ENCODE data around the gene FOXP1. TPM values are rescaled to one million over a fixed set of nuclear protein-coding genes. Genes with fewer than 3 reads are reported as not detected.
A peak's percentile ranks its signal among the peaks of the same experiment; 100 is the strongest.

FOXP1 gene
- total RNA-seq, 1 donor from 2014 or later, result 41.2 TPM

- H3K27ac ChIP-seq (replicated peaks), result peak overlapping the region; percentile 96
- no peaks in the 10 kb centered on the region for H3K9me3 ChIP-seq (replicated peaks)
- H3K4me3 ChIP-seq, result no peak overlapping the region
- no peak for DNase-seq
- H3K27me3 ChIP-seq (ENCODE audit: low read depth), result no peaks in the 10 kb centered on the region
- TF ChIP-seq, protein P1, sequence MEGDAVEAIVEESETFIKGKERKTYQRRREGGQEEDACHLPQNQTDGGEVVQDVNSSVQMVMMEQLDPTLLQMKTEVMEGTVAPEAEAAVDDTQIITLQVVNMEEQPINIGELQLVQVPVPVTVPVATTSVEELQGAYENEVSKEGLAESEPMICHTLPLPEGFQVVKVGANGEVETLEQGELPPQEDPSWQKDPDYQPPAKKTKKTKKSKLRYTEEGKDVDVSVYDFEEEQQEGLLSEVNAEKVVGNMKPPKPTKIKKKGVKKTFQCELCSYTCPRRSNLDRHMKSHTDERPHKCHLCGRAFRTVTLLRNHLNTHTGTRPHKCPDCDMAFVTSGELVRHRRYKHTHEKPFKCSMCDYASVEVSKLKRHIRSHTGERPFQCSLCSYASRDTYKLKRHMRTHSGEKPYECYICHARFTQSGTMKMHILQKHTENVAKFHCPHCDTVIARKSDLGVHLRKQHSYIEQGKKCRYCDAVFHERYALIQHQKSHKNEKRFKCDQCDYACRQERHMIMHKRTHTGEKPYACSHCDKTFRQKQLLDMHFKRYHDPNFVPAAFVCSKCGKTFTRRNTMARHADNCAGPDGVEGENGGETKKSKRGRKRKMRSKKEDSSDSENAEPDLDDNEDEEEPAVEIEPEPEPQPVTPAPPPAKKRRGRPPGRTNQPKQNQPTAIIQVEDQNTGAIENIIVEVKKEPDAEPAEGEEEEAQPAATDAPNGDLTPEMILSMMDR (IDR thresholded peaks at IDR 0.05; ENCODE audit: borderline replicate concordance), result no peak
- peaks cover 16% of the 10 kb centered on the region for H3K36me3 ChIP-seq
- H3K4me1 ChIP-seq, result peaks cover 100% of the 10 kb centered on the region
- intact Hi-C loops (cut with micrococcal nuclease), result no loop called here
Observed at GRCh38 chr3:71053495-71053894, 530.0 kb downstream of the FOXP1 start.

- no peaks in the 10 kb centered on the region for H3K27me3 ChIP-seq (ENCODE audit: low read depth)
- H3K36me3 ChIP-seq, result peaks cover 16% of the 10 kb centered on the region
- TF ChIP-seq, protein P1 (IDR thresholded peaks at IDR 0.05; ENCODE audit: borderline replicate concordance), result no peak
- peaks cover 100% of the 10 kb centered on the region for H3K4me1 ChIP-seq
- DNase-seq, result no peak
- peak overlapping the region; percentile 96 for H3K27ac ChIP-seq (replicated peaks)
- intact Hi-C loops (cut with micrococcal nuclease), result no loop called here
- no peaks in the 10 kb centered on the region for H3K9me3 ChIP-seq (replicated peaks)
- no peak overlapping the region for H3K4me3 ChIP-seq
Observed at GRCh38 chr3:71052716-71053115, 530.8 kb downstream of the FOXP1 start.

GRCh38 chr3:71051893-71052687 is 531.4 kb downstream of the FOXP1 start:
- intact Hi-C loops (cut with micrococcal nuclease), result no loop called here
- DNase-seq, result no peak
- Histone ChIP-seq H3K4me3 (no peak overlapping the region), H3K27ac (replicated peaks) (peak overlapping the region; percentile 96), H3K36me3 (peaks cover 16% of the 10 kb centered on the region), H3K27me3 (ENCODE audit: low read depth) (no peaks in the 10 kb centered on the region), H3K9me3 (replicated peaks) (no peaks in the 10 kb centered on the region), H3K4me1 (peaks cover 98% of the 10 kb centered on the region)
- TF ChIP-seq, protein P1 (IDR thresholded peaks at IDR 0.05; ENCODE audit: borderline replicate concordance), result no peak

DNA sequence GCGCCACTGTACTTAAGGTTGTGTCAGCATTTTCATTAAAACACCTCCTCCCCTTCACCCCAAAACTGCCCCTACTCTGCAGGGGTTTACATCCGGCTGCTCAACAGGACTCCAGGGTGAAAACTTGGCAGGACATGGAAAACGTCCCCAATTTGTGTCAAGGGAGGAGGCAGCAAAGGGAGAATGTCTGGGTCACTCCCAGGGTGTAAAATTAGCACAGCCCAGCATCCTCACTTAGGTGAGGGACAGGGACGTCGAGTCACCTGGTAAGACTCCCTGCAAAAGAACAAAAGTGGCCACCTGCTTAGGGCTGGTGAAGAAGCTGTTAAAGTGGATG is 532.3 kb downstream of the FOXP1 start:
- Histone ChIP-seq H3K9me3 (replicated peaks) (no peaks in the 10 kb centered on the region), H3K36me3 (peaks cover 20% of the 10 kb centered on the region), H3K27me3 (ENCODE audit: low read depth) (no peaks in the 10 kb centered on the region), H3K4me1 (peaks cover 98% of the 10 kb centered on the region), H3K27ac (replicated peaks) (peak overlapping the region; percentile 96), H3K4me3 (no peak overlapping the region)
- DNase-seq, result no peak
- intact Hi-C loops (cut with micrococcal nuclease), result no loop called here
- TF ChIP-seq, protein P1 (IDR thresholded peaks at IDR 0.05; ENCODE audit: borderline replicate concordance), result no peak

DNA sequence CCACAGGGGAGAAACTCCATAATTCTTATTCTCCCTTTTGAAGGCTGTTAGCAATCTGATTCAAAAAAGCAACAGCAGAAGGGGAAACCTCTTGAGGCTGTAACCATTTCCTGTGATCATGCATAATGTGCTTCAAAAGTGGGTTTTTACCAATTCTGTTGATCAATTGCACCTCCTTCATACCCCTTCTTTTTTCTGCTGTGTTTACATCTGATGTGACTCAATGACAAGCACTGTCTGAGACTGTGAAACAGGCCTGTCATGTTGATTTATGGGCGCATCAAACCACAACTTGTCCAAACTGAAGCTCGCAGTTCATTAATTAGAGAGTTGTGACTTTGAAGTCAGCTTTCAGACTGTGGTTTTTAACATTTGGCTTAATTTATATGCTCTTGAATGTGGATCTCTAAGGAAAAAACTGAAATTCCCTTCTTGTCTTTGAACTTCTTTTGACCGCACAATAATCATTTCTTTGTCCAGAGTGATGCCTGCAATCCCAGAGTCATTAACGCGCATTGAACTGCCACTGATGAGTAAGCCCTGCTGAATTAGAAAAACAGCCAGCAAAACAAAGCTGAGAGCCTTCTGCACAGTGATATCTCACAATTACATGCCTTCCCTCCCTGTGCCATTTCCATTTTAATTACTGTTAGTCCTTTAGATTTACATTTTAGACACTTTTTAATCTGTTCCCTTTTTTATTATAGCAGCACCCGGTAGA is 532.8 kb downstream of the FOXP1 start:
- no peak for DNase-seq
- no peaks in the 10 kb centered on the region for H3K27me3 ChIP-seq (ENCODE audit: low read depth)
- peak overlapping the region; percentile 96 for H3K27ac ChIP-seq (replicated peaks)
- no peak overlapping the region for H3K4me3 ChIP-seq
- TF ChIP-seq, protein P1 (IDR thresholded peaks at IDR 0.05; ENCODE audit: borderline replicate concordance), result no peak
- H3K4me1 ChIP-seq, result peaks cover 98% of the 10 kb centered on the region
- peaks cover 25% of the 10 kb centered on the region for H3K36me3 ChIP-seq
- H3K9me3 ChIP-seq (replicated peaks), result no peaks in the 10 kb centered on the region
- intact Hi-C loops (cut with micrococcal nuclease), result no loop called here
